Measurements from ENCODE around the gene DSCAM. TPM values are rescaled to one million over a fixed set of nuclear protein-coding genes. Genes with fewer than 3 reads are reported as not detected.
"Not testable (repeated sequence)": the region's sequence is repeated elsewhere in the genome, so short reads cannot be mapped to it uniquely, and the experiment has no call there.

Gene DSCAM
- total RNA-seq, 3 donors from 2014 or later: not detected

GRCh38 chr21:40439581-40439980 lies 407.4 kb downstream of the DSCAM start:
- H3K27me3 Mint-ChIP-seq (ENCODE audit: low read depth); H3K4me3 Mint-ChIP-seq; H3K9me3 Mint-ChIP-seq; H3K4me1 Mint-ChIP-seq (ENCODE audit: low read depth); ATAC-seq; DNase-seq; H3K36me3 Mint-ChIP-seq (ENCODE audit: insufficient read depth): not testable (repeated sequence)

DNA sequence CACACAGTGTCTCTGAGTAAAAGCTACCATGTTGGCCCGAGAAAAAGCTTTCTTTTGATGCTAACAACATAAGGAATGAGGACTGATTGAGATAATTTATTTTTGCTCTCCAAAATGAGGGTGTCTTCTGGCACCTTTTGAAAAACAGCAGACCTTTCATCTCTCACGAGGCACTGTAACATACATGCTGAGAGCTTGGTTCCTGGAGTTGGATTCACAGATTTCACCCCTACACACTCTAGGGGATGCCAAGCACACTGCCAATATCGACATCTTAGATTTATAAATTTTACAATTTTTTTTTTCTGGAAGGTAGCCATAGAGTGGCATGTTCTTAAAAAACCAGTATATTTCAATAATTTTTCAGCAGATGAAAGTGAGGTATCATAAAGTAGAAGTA lies 408.3 kb downstream of the DSCAM start:
- Mint-ChIP-seq H3K9me3 (peaks cover 5% of the 10 kb centered on the region), H3K36me3 (ENCODE audit: insufficient read depth) (no peaks in the 10 kb centered on the region), H3K4me1 (ENCODE audit: low read depth) (no peaks in the 10 kb centered on the region), H3K4me3 (no peak overlapping the region), H3K27me3 (ENCODE audit: low read depth) (no peaks in the 10 kb centered on the region)
- ATAC-seq (no peak), DNase-seq (no peak)

- Mint-ChIP-seq H3K9me3 (peaks cover 5% of the 10 kb centered on the region), H3K4me3 (no peak overlapping the region), H3K4me1 (ENCODE audit: low read depth) (no peaks in the 10 kb centered on the region), H3K36me3 (ENCODE audit: insufficient read depth) (no peaks in the 10 kb centered on the region), H3K27me3 (ENCODE audit: low read depth) (no peaks in the 10 kb centered on the region)
- no peak for DNase-seq
- ATAC-seq: no peak
Observed at GRCh38 chr21:40436261-40436660, 410.7 kb downstream of the DSCAM start.

DNA sequence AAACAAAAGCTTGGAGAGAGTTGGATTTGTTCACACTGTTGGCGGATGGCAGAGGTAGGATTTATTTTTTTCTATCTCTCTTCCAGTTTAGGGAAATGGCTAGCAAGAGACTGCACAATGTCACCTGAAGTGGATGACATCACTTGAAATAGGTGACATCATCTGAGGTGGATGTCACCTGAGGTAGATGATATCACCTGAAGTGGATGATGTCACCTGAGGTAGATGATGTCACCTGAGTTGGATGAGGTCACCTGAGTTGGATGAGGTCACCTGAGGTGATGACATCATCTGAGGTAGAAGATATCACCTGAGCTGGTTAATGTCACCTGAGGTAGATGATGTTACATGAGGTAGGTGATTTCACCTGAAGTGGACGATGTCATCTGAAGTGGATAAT lies 413.4 kb downstream of the DSCAM start:
- H3K27me3 Mint-ChIP-seq (ENCODE audit: low read depth): no peaks in the 10 kb centered on the region
- H3K9me3 Mint-ChIP-seq: peaks cover 5% of the 10 kb centered on the region
- H3K36me3 Mint-ChIP-seq (ENCODE audit: insufficient read depth): no peaks in the 10 kb centered on the region
- no peaks in the 10 kb centered on the region for H3K4me1 Mint-ChIP-seq (ENCODE audit: low read depth)
- DNase-seq: no peak
- no peak overlapping the region for H3K4me3 Mint-ChIP-seq
- ATAC-seq: no peak

GRCh38 chr21:40425981-40426380 lies 421.0 kb downstream of the DSCAM start:
- DNase-seq (no peak), ATAC-seq (no peak)
- no peaks in the 10 kb centered on the region for H3K27me3 Mint-ChIP-seq (ENCODE audit: low read depth)
- no peaks in the 10 kb centered on the region for H3K36me3 Mint-ChIP-seq (ENCODE audit: insufficient read depth)
- no peaks in the 10 kb centered on the region for H3K9me3 Mint-ChIP-seq
- no peaks in the 10 kb centered on the region for H3K4me1 Mint-ChIP-seq (ENCODE audit: low read depth)
- H3K4me3 Mint-ChIP-seq: no peak overlapping the region

GRCh38 chr21:40422896-40423635 lies 423.9 kb downstream of the DSCAM start:
- Mint-ChIP-seq H3K36me3 (ENCODE audit: insufficient read depth) (no peaks in the 10 kb centered on the region), H3K9me3 (peaks cover 12% of the 10 kb centered on the region), H3K27me3 (ENCODE audit: low read depth) (no peaks in the 10 kb centered on the region), H3K4me1 (ENCODE audit: low read depth) (no peaks in the 10 kb centered on the region), H3K4me3 (no peak overlapping the region)
- no peak for ATAC-seq
- no peak for DNase-seq

DNA sequence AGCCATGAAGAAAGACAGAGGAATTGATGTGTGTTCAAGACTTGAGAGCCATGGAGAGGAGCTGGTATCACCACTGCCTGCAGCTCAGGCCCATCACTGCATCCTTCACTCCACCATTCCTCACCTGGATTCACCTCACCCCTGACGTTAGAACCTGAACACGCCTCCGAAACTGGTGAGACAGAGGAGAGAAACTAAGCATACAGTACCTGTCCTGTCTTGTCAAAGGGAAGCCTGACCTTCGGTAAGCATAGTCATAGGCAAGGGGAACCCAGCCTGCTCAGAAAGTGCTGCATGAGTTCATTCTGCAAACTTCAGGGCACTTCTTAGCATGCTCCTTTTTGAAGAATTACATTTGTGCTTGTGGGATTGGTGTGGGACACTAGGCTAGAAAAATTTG lies 425.8 kb downstream of the DSCAM start:
- no peak for ATAC-seq
- DNase-seq: no peak
- Mint-ChIP-seq H3K4me3 (no peak overlapping the region), H3K9me3 (peaks cover 15% of the 10 kb centered on the region), H3K4me1 (ENCODE audit: low read depth) (no peaks in the 10 kb centered on the region), H3K27me3 (ENCODE audit: low read depth) (no peaks in the 10 kb centered on the region), H3K36me3 (ENCODE audit: insufficient read depth) (no peaks in the 10 kb centered on the region)

GRCh38 chr21:40416572-40416971 lies 430.4 kb downstream of the DSCAM start:
- H3K4me3 Mint-ChIP-seq: no peak overlapping the region
- H3K27me3 Mint-ChIP-seq (ENCODE audit: low read depth): no peaks in the 10 kb centered on the region
- no peaks in the 10 kb centered on the region for H3K4me1 Mint-ChIP-seq (ENCODE audit: low read depth)
- no peak for DNase-seq
- no peak for ATAC-seq
- no peaks in the 10 kb centered on the region for H3K36me3 Mint-ChIP-seq (ENCODE audit: insufficient read depth)
- H3K9me3 Mint-ChIP-seq: peaks cover 17% of the 10 kb centered on the region

DNA sequence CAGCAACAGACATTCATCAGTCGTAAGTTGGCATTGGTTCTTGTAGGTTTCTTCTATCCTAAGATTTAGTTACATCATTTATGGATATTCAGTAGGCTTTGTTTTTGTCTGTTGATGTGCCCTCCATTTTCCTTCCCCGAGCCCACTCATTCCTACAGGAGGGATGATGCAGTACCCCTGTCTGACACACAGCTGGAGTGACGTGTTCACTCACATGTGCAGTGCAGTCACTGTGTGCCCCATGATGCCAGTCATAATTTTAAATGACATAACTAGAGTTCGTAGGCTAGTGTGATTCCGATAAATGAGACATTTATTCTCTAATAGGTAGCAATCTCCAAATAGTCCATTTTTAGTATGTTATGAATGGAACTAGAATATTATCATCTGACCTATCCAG lies 438.4 kb downstream of the DSCAM start:
- H3K4me3 Mint-ChIP-seq: no peak overlapping the region
- DNase-seq (no peak), ATAC-seq (no peak)
- no peaks in the 10 kb centered on the region for H3K4me1 Mint-ChIP-seq (ENCODE audit: low read depth)
- H3K36me3 Mint-ChIP-seq (ENCODE audit: insufficient read depth): no peaks in the 10 kb centered on the region
- no peaks in the 10 kb centered on the region for H3K27me3 Mint-ChIP-seq (ENCODE audit: low read depth)
- H3K9me3 Mint-ChIP-seq: peaks cover 7% of the 10 kb centered on the region

GRCh38 chr21:40404396-40404800 lies 442.6 kb downstream of the DSCAM start:
- ATAC-seq (no peak), DNase-seq (no peak)
- H3K9me3 Mint-ChIP-seq: no peaks in the 10 kb centered on the region
- no peaks in the 10 kb centered on the region for H3K27me3 Mint-ChIP-seq (ENCODE audit: low read depth)
- H3K4me3 Mint-ChIP-seq: no peak overlapping the region
- no peaks in the 10 kb centered on the region for H3K4me1 Mint-ChIP-seq (ENCODE audit: low read depth)
- no peaks in the 10 kb centered on the region for H3K36me3 Mint-ChIP-seq (ENCODE audit: insufficient read depth)

DNA sequence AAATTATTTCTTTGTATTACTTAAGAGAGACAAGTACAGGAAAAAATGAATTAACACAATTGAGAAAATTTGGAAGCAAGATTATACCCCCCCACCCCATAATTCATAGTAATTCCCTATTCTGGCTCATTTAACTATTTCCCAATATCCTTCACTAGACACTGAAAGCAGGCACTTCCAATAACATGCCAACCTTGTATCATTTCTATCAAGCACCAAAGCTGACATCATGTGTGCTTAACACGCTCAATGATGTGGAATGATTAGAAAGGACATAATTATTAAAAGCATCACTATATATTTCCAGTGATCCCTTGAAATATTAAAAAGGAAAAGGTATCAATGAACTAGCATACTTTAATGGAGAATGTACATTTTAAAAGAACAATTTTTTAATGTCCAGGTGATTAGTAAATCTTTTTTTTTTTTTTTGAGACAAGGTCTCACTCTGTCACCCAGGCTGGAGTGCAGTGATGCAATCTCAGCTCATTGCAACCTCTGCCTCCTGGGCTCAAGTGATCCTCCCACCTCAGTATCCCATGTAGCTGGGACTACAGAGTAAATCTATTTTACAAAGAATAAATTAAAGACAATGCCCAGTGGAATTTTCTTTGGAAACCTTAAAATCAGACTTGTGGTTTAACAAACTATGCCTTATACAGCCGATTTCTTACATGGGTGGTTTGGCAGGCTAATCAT lies 443.9 kb downstream of the DSCAM start:
- no peaks in the 10 kb centered on the region for H3K4me1 Mint-ChIP-seq (ENCODE audit: low read depth)
- no peaks in the 10 kb centered on the region for H3K9me3 Mint-ChIP-seq
- H3K4me3 Mint-ChIP-seq: no peak overlapping the region
- H3K27me3 Mint-ChIP-seq (ENCODE audit: low read depth): no peaks in the 10 kb centered on the region
- ATAC-seq: no peak
- H3K36me3 Mint-ChIP-seq (ENCODE audit: insufficient read depth): no peaks in the 10 kb centered on the region
- DNase-seq: no peak

DNA sequence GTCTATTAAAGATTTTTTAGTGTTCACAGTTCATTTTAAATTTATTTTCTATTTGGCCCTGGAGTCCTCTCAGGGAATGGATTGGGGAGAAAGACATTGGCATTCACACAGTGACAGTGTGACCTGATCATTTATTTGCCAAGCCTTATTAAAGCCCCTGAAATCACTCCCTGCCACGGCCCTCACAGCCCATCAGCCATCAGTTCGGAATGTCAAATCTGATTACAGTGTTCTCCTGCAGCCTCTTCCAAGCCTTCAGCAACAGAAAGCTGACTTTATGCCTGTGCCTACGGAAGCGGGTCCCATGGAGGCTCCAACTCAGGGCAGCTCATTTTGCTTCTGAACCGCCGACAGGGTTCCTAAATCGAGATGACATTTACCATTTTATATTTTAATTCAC lies 451.2 kb downstream of the DSCAM start:
- ATAC-seq: no peak
- Mint-ChIP-seq H3K27me3 (ENCODE audit: low read depth) (no peaks in the 10 kb centered on the region), H3K4me1 (ENCODE audit: low read depth) (no peaks in the 10 kb centered on the region)

DNA sequence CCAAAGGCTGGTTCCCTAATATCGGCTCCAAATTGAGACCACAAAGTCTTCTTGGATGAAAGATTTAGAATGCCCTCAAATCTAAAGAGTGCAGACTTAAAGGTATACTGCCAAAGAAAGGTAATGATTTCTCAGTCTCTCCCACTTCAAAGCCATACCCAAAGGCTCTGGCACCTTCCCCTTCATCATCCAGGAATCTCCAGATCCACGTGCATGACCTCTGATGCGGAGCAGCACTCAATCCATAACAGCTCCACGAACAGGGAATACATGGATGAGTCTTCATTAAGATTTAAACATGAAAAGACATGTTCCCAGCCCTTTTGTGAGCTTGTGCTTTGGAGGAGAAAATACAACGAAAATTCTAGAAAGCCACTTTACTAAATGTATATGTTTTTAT lies 453.9 kb downstream of the DSCAM start:
- ATAC-seq (no peak), DNase-seq (no peak)
- H3K36me3 Mint-ChIP-seq (ENCODE audit: insufficient read depth): no peaks in the 10 kb centered on the region
- no peak overlapping the region for H3K4me3 Mint-ChIP-seq
- H3K27me3 Mint-ChIP-seq (ENCODE audit: low read depth): no peaks in the 10 kb centered on the region
- H3K9me3 Mint-ChIP-seq: peaks cover 8% of the 10 kb centered on the region
- no peaks in the 10 kb centered on the region for H3K4me1 Mint-ChIP-seq (ENCODE audit: low read depth)

More for the DNA sequence above, 451.2 kb downstream of the DSCAM start:
- no peaks in the 10 kb centered on the region for H3K36me3 Mint-ChIP-seq (ENCODE audit: insufficient read depth)
- H3K4me3 Mint-ChIP-seq: no peak overlapping the region
- no peak for DNase-seq
- peaks cover 4% of the 10 kb centered on the region for H3K9me3 Mint-ChIP-seq

- Mint-ChIP-seq H3K27me3 (ENCODE audit: low read depth) (no peaks in the 10 kb centered on the region), H3K4me3 (no peak overlapping the region), H3K9me3 (peaks cover 4% of the 10 kb centered on the region), H3K36me3 (ENCODE audit: insufficient read depth) (no peaks in the 10 kb centered on the region), H3K4me1 (ENCODE audit: low read depth) (no peaks in the 10 kb centered on the region)
- no peak for ATAC-seq
- DNase-seq: no peak
Observed at GRCh38 chr21:40388046-40388445, 458.9 kb downstream of the DSCAM start.

All from activated T-cell treated with anti-CD3 and anti-CD28 coated beads, Interleukin-2, amount 50 U/mL, for 4 hours (primary cell).